HG03520 (cell line): ENCODE results near the gene P2RX1.
"Not testable (repeated sequence)": the region's sequence is repeated elsewhere in the genome, so short reads cannot be mapped to it uniquely, and the experiment has no call there.

Experiments
- ATAC-seq: cut with Tn5 transposase; IDR thresholded peaks from one replicate; pipeline ENCODE4 v1.9.1; 2021; ENCODE audit warnings: mild to moderate bottlenecking, moderate library complexity; ENCODE audit not compliant: unreplicated experiment

Gene P2RX1

DNA sequence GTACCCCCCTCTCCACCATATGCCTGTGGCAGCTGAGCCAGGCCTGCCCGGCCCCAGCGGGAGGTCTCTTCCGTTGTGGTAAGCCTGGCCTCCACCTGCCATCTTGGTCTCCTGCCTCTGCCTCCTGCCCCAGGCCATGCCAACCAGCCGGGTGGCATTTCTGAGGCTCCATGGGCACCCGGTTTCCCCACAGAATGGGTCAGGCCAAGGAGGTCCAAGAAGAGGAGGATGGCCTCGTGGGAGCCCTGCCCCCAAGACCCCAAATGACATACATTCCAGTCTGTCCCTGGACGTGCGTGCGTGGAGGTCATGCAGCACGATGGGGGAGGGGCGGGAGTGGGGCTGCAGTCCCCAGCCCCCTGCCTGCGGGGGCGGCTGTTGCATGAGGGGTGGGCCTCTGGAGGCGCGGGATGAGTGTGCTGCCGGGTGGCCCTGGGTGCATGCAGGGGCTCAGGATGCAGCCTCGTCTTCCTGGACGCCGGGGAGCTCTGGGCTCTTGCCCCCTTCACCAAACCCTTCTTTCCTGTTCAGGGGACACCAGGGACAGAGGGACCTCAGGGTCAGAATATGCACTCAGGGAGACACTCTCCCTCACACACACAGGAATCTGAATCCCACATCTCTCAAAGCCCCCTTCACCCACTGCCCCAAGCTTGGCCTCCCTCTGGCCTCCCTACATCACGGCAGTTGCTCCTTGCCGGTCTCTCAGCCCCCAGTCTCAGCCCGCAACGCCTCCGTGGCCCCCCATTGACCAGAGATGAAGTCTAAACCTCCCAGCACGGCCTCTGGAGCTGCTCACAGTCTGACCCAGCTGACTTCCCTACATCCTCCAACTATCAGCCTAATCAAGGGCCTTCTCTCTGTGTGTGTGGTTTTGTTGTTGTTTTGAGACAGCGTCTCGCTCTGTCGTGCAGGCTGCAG lies 54.2 kb downstream of the P2RX1 start:
- no peak for ATAC-seq

DNA sequence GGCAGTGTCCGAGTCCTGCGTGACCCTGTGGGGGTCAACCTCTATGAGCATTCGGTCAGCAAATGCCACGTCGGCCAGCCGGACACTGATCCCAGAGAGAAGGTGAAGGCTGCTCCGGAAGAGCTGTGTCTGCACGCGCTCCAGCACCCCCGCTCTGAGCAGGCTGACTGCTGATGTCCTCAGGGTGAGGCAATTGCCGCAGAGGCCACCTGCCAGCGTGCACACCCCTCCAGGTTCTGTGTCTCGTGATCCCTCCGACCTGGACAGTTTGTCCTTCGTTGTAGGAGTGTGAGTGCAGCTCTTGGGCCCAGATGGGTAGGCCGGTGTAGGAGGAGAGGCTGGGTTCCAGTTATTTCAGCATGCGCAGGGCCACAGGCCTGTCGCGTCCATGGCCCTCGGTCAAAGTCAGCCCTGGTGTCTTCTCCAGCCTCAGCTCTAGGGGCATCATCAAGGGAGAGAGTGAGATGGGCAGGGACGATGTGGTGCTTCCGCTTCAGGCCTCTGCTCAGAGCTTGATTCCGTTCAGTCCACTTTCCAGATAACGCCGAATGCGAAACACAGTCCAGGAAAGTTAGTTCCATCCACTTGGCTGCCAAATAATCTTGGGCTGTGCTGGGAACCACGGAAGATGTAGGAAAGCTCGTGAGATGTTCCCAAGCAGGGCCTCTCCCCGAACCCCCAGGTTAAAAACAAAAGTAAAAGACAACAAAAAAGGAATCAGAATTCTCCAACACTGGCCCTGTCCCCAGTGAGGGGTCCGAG lies 55.1 kb downstream of the P2RX1 start:
- ATAC-seq = no peak

DNA sequence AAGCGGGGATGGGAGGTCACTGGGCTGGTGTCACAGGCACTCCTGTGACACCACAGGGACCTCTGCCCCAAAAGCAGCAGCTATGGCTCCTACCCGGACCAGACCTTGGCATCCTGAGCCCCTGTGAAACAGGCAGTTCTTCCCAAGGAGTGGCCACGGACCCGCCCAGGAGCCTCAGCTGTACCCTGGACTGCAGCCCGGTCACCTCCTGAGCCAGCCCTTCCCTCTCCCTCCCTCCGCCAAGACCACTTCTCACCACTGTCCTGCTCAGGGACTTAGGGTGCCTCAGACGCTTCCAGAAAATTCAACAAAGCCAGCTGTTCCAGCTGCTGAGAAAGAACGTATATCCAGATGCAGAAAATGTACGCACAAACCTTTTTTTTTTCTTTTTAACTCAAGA lies 56.3 kb downstream of the P2RX1 start:
- no peak for ATAC-seq

DNA sequence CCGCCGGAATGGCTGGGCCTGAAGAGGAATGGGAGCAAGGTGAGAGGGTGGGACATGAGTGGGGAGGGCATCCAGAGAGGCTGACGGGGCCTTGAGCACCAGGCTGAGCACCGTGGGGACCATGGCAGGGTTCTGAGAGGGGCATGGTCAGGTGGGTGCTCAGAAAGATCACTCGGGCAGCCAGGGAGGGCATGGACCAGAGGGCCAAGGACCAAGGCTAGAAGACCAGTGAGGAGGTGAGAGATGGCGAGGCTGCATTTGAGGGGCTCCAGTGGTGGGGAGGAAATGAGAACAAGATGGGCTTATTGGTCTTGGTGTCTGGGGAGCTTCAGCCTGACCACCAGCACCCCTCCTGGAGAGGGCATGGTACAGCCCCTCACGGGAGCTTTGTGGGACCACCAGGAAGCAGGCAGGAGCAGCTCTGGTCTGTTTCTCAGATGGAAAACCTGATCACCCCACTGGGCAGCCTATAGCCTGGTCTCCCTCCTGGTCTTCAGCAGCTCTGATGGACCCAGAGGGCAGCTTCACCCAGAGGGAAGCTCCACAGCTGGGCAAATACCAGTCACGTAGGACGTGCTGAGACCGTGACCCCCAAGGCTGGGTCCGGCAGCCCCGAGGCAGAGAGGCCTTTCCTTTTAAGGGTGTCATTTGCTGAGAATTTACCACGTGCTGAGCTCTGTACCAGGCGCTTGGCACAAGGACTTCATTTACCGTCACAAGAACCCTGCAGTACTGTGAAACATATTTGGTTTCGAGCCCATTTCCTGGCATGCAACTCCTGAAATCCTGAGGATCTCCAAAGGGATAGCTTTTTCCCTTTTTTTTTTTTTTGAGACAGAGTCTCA lies 58.8 kb downstream of the P2RX1 start:
- no peak for ATAC-seq

DNA sequence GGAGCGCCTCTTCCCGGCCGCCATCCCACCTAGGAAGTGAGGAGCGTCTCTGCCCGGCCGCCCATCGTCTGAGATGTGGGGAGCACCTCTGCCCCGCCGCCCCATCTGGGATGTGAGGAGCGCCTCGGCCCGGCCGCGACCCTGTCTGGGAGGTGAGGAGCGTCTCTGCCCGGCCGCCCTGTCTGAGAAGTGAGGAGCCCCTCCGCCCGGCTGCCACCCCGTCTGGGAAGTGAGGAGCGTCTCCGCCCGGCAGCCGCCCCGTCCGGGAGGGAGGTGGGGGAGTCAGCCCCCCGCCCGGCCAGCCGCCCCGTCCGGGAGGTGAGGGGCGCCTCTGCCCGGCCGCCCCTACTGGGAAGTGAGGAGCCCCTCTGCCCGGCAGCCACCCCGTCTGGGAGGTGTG lies 62.1 kb downstream of the P2RX1 start:
- ATAC-seq = not testable (repeated sequence)

DNA sequence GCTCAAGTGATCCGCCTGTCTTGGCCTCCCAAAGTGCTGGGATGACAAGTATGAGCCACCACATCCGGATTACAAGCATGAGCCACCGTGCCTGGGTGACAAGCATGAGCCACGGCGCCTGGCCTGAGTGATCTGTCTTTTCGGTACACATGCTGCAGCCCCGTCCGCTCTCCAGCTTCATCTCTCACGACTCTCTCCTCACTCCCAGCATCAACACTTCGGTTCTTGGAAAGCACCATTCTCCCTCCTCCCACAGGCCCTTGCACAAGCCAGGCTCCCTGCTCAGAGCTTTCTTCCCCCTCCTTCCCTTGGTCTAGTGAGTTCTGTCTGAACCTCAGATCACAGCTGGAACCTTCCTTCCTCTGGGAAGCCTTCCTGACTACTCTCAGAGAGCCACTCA lies 63.7 kb downstream of the P2RX1 start:
- no peak for ATAC-seq

DNA sequence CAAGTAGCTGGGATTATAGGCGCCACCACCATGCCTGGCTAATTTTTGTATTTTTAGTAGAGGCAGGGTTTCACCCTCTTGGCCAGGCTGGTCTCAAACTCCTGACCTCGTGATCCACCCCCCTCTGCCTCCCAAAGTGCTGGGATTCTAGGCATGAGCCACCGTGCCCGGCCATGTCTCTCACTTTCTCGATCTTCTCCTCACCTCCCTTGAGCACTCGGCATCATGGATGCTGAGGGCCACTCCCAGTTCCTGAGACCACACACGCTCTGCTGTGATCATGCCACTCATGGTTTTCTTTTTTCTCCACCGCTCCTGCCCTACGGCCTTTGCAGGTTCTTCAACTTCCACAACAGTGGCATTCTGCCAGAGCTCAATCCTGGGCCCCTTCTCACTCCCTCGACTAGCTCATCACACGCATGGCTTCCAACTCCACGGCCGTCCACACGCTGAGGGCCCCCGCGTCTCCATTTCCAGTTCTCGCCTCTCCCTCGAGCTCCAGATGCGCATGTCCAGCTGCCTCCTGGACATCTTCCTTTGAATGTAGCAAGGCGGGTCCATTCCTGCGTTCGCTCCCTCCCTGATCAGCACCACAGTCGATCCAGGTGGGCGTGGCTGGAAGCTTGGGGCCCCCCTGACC lies 64.7 kb downstream of the P2RX1 start:
- ATAC-seq = no peak

DNA sequence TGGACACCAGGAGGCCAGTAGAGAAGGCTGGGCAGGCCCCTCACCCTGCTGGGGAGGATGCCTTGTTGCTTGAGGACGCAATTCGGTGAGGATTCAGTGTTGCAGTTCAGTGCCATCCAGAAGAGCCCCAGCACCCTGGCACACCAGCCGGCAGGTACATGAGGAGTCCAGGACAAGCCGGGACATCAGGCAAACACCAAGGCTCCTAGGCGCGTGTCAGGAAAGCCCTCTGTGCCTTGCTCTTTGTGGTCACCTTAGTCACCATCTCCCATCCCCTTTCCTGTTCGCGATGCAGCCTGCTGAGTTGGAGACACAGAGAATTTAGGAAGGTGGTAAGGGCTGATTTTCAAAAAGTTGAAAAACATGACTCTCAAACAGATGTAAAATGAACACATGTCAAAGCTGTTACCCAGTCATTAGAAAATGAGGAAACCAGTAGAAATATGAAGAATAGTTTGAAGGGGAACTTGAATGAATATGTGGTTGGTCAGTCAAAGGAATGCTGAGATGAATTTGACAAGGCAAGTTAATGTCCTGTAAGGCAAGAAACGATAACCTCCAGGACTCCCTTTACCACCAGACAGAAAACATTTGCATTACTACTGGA lies 67.9 kb downstream of the P2RX1 start:
- ATAC-seq = no peak

DNA sequence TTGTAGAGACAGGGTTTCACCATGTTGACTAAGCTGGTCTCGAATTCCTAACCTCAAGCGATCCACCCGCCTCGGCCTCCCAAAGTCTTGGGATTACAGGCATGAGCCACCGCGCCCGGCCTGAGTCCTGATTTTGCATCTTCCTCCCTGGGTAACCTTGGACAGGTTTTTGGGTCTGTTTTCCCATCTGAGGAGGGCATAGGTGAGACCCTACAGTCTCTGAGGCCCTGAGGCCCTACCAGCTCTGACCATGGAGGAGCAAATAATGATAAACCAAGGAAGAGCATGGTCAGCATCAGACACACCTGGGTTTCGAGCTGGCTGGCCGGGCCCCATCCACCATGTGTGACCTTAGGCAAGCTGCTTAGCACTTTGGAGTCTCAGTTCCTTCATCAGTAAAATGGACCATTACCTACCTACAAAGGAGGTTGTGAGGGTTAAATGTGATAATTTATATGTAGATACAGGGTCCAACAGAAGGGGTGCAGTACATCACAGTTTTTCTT lies 69.0 kb downstream of the P2RX1 start:
- no peak for ATAC-seq
